K562 (cell line): Measurements from ENCODE around the gene AFF1. TPM values are rescaled to one million over a fixed set of nuclear protein-coding genes. Genes with fewer than 3 reads are reported as not detected.

Experiments used
- BRF2 ChIP-seq: IDR thresholded peaks from 3 replicates; pipeline ENCODE4 v1.6.1; 2011; ENCODE audit warnings: borderline replicate concordance, mild to moderate bottlenecking; ENCODE audit not compliant: insufficient read length, insufficient read depth
- CBX2 ChIP-seq: fragments of 200-600 bp; sonication (generic); IDR thresholded peaks from one replicate; pipeline ENCODE4 v1.6.1; 2012; ENCODE audit warnings: mild to moderate bottlenecking, low read length, inconsistent platforms; ENCODE audit not compliant: insufficient read depth, poor library complexity, severe bottlenecking
- CUX1 ChIP-seq: fragments of 200-800 bp; sonication (Bioruptor generic); IDR thresholded peaks from 2 replicates; pipeline ENCODE4 v1.6.1; 2016; ENCODE audit warnings: missing genetic modification characterization, missing compliant biosample characterization
- E2F3 ChIP-seq: fragments of 250-450 bp; sonication (Bioruptor Pico); IDR thresholded peaks from 2 replicates; pipeline ENCODE4 v1.4.0; 2020; ENCODE audit warnings: mild to moderate bottlenecking
- ESRRB ChIP-seq: fragments of 250-450 bp; sonication (Bioruptor Pico); IDR thresholded peaks from 2 replicates; pipeline ENCODE4 v1.5.0; 2020; ENCODE audit warnings: mild to moderate bottlenecking, moderate library complexity, borderline replicate concordance
- FOXK2 ChIP-seq, 2 experiments: fragments of 450-650 bp; IDR thresholded peaks in 1 of 2; conservative IDR thresholded peaks in 1 of 2; 2 replicates each; pipeline ENCODE4 v1.6.1; 2016; ENCODE audit warnings: low read depth in 2 of 2, mild to moderate bottlenecking in 1 of 2
- MAFK ChIP-seq: IDR thresholded peaks from 2 replicates; pipeline ENCODE4 v1.6.1; 2011; ENCODE audit warnings: low read length, improper control_type of control experiment
- MBD1 ChIP-seq: fragments of 250-450 bp; sonication (Bioruptor Pico); IDR thresholded peaks from 2 replicates; pipeline ENCODE4 v1.8.0; 2022; ENCODE audit warnings: inconsistent platforms
- MECOM ChIP-seq: fragments of 250-450 bp; sonication (Bioruptor Pico); IDR thresholded peaks from 2 replicates; pipeline ENCODE4 v1.8.0; 2022; ENCODE audit warnings: inconsistent platforms
- RBM34 ChIP-seq: fragments of 200-400 bp; formaldehyde crosslinking; IDR thresholded peaks from 2 replicates; pipeline ENCODE4 v1.6.1; 2018; ENCODE audit warnings: low read length, borderline replicate concordance; ENCODE audit not compliant: insufficient read depth
- REST ChIP-seq, 2 experiments: fragments of 450-650 bp; formaldehyde crosslinking in 1 of 2; IDR thresholded peaks; 2 replicates each; pipeline versions ENCODE4 v1.4.0 to v1.6.1; 2014 to 2020; ENCODE audit warnings: mild to moderate bottlenecking in 2 of 2, borderline replicate concordance in 1 of 2, low read depth in 1 of 2
- polyA plus RNA-seq, 8 experiments: library from polyadenylated mRNA; depleted of rRNA in 4 of 8; stranded (reverse) in 5 of 8; unstranded in 3 of 8; fragments of >200 nt; fragmentation: Nextera tagmentation in 2 of 8; fragmentation: Illumina TruSeq in 1 of 8; extraction: Ambion mirVana in 2 of 8; extraction: Trizol in 1 of 8; gene quantifications; 2 replicates each; pipeline versions ENCODE4 v1.2.1 to v1.2.3, GENCODE V29; 2011 to 2014; ENCODE audit warnings: inconsistent platforms in 1 of 8, missing spikeins in 1 of 8
- total RNA-seq, 7 experiments: library from RNA; depleted of rRNA in 6 of 7; stranded (reverse); fragments of >200 nt in 6 of 7; fragmentation: Illumina TruSeq in 2 of 7; extraction: Trizol in 2 of 7; gene quantifications; 2 replicates each; pipeline versions ENCODE4 v1.2.1 to v1.2.3, GENCODE V29; 2011 to 2021; ENCODE audit warnings: low replicate concordance in 1 of 7

AFF1 gene
- total and polyA plus RNA-seq, 9 of the 15 experiments (the other 6 are each of a cell fraction or from before 2014, with no cell fraction given), result 4.1 to 47.5 (median 17.2) TPM

GRCh38 chr4:86916392-86916791 lies 18.4 kb upstream of the AFF1 start (continued):
- no peak for TF ChIP-seq CUX1
- no peak for TF ChIP-seq FOXK2 (conservative IDR thresholded peaks at IDR 0.05 in 1 of 2, IDR thresholded peaks at IDR 0.05 in 1 of 2; ENCODE audit: low read depth in 2 of 2)
- no peak for TF ChIP-seq CBX2
- no peak for TF ChIP-seq BRF2
- no peak for TF ChIP-seq MAFK
- TF ChIP-seq RBM34, result no peak
- no peak for TF ChIP-seq MBD1 (CRISPR knock-in tag)
- TF ChIP-seq MECOM, result no peak
- TF ChIP-seq REST (IDR thresholded peaks at IDR 0.05; ENCODE audit: borderline replicate concordance), result no peak
- no peak for TF ChIP-seq REST (CRISPR knock-in tag; IDR thresholded peaks at IDR 0.05; ENCODE audit: low read depth)
- no peak for TF ChIP-seq E2F3 (CRISPR knock-in tag)
- TF ChIP-seq ESRRB, result no peak
